GM19239 (cell line): Measurements from ENCODE around the gene RCAN1.
A peak's percentile ranks its signal among the peaks of the same experiment; 100 is the strongest.
"Not testable (repeated sequence)": the region's sequence is repeated elsewhere in the genome, so short reads cannot be mapped to it uniquely, and the experiment has no call there.

Source experiments
- DNase-seq: peaks from one replicate; pipeline ENCODE4 v3.0.0; 2011; ENCODE audit warnings: low spot score; ENCODE audit not compliant: insufficient read length
- FAIRE-seq: peaks from 2 replicates; lab custom pipeline; 2011; peaks lifted over from hg19 to GRCh38; lab: Jason Lieb, UNC

The RCAN1 gene

DNA sequence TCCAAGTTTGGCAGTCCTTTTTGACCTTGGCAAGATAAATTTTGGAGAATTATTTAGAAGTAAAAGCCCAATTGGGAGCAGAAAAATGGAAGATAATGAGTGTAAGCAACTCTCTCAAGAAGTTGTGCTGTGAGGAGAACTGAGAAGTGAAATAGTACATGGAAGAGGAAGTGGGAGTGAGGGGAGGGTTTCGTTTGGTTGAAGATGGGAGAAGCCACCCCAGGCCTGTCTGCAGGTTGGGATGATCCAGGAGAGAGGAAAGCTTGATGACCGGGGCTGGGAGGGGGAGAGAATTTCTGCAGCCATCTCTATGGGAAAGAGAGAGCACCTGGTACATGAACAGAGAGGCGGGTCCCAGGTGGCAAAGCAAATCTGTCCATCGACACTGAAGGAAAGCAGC lies 8.6 kb upstream of the RCAN1 start:
- FAIRE-seq = no peak
- DNase-seq = no peak

DNA sequence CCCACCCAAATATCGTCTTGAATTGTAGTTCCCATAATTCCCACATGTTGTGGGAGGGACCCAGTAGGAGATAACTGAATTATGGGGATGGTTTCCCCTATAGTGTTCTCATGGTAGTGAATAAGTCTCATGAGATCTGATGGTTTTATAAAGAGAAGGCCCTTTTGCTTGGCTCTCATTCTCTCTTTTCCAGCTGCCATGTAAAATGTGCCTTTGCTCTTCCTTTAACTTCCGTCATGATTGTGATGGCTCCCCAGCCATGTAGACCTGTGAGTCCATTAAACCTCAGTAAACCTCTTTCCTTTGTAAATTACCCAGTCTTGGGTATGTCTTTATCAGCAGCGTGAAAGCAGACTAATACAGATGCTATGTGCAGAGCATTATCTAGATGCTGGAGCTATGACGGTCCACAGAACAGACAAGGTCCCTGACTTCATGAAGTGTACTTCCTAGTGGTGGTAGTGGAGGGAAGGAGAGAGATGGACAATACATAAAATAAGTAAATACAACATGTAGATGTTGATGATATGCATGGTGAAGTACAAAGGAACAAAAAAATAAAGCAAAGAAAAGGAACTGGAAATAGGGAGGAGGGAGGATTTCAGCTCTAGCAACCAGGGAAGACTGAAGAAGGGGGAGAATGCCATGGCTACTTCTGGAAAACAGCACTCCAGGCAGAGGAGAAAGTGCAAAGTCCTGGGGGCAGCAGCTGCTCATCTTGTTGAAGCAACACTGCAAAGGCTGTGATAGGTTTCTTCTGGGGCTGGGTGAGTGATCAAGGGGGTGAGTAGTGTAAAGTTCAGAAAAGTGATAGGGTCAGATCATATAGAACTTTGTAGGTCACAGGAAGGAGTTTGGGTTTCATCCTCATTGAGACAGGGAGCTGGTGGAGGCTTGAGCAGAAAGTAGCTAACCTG lies 6.8 kb upstream of the RCAN1 start:
- FAIRE-seq (no peak), DNase-seq (no peak)

DNA sequence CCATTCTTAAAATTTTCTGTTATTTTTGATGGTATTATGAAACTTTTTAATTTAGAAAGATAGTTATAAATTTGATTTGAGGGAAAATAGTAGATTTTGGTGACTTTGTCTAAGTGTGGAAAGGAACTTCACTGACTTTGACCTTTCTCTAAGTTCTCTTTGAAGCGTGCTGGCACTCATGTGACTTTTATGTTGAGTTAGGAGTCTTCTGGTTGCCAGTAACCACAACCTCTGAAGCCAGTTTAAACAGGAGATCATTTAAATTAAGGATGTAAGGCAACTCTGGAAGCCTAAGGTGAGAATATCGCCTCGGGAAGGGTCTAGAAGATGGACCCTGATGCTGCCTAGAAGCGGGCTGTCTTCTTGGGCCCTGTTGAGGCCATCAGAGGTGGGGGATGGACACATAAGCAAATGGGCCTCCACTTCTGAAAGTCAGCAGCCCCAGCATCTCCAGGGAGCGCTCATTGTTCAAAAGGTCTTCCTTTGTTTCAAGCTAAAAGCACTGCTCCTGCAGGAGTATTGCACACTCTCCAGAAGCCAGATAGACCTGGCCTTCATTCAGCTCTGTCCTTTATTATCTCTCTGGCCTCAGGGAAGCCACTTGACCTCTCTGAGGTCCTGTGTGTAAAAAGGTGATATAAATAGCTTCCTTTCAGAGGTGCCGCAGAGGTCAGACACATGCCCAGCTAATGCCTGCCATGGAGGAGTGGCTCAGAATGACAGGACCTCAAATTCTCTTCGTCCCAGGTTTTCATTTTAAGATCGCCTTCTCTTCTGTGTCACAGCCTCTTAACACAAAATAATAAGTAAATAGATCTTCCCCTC lies 5.1 kb upstream of the RCAN1 start:
- FAIRE-seq (no peak), DNase-seq (no peak)

DNA sequence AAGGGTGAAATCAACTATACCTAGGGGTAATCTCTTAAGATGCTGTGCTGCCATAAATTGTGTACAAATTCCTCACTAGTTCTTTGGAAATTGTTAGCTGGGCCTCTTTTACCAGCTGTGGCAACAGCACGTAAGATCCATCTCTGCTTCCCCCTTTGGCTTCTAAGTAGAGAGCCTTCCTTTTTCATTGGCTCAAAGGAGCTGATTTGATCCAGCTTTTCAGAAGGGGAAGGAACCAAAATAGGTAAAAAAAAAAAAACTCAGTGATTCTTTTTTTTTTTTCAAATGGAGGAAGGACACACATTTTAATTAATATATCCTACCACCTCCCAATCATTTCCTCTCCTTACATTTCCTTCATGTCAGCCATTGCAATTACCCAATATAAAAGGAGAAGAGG lies 4.0 kb upstream of the RCAN1 start:
- FAIRE-seq (no peak), DNase-seq (no peak)

DNA sequence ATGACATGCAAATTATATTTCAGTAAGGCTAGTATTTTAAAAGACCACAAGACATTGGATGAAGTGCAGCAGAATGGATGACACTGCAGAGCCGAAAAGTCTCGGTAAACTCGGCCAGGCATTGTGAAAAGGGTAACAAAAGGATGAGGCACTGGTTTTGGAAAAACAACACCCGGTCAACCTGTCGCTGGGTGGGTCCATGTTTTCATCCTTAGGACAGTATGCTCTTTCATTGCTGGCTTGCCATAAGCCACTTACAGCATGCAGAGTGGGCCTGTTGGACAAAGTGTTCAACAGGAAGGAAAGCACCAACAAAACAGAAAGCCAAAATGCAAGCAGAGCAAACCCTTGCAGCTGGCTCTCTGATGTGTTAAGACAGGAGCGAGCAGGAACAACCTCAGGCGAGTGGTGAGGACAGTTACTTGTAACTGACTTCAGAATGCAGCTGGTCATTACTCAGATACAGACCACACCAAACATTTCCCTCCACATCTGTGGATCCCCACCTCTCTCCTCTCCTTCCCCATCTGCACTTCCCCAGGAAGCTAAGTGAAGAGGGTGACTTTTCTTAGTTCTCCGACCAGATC lies 2.9 kb upstream of the RCAN1 start:
- FAIRE-seq (no peak), DNase-seq (no peak)

DNA sequence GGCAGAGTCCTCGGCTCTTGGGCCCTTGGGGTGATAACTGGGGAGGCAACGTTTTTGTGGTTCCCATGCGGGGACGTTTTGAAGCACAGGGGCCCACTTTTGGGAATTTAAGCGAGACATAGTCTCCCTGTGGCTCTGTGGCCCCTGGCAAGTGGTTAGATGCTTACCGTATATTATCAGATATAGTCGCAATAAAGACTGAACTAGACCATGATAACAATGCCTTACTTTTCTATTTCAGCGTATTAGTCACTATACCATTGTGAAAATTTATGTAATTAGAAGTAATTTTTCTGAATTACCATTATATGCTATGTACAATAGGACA lies 538 bp upstream of the RCAN1 start:
- DNase-seq = no peak
- FAIRE-seq = no peak

DNA sequence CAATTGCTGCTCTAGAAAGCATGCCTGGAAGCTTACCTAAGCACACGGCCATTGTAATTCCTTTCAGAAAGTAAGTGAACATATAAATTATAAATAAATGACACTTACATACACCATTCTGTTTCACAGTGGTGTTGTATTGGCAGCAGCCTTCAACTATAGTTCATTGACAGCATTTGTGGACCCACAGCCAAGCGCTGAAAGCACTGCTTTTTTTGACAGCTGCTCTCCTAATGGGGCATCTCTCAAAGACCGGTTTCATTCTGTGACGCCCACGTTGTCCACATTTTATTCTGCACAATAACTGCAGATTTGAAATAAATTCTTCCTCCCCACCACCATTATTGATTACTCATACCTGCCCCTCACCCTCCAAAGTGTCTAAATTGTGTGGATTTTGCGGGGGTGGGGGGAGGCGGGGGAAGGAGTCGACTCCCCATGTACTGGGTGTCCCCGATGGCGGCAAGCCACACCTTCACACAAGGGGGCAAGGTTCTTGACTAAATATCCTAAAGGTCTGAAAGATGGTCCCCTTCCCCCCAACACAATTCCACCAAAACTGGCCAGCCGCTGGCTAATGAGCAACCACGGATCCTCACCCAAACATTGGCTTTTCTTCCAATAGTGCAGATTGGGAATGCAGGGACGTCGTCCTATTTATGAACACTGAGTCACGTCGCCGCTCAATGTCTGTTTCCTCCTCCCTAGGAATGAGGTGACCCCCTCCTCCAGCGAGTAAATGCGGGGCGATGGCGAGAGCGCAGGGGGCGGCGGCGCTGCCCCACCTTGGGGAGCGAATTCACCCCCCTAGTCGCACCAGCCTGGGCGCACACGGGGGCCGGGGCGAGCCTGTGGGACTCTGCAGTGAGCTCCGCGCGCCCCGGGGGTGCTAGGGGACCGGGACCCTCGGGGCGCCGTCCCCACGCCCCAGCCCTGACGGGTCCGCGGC lies 960 bp downstream of the RCAN1 start:
- FAIRE-seq (no peak), DNase-seq (no peak)

DNA sequence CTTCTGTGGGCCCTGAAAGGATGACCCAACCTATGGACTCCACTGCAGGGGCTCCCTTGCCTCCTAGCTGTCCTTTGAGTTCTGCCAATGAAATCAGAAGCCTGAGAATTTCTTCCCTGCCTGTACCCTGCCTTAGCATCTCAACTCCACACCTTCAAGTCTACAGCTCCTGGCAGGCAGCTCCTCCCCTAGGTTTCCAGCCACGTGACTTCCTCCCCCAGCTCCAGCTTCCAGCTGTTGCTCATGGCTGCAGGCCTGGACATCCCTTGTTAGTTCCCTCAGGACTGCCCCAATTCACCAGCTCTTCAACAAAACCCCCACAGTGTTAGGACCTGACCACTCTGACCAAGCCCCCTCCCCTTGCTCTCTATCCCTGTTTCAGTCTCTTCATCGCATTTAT lies 2.4 kb downstream of the RCAN1 start:
- FAIRE-seq (no peak), DNase-seq (no peak)

DNA sequence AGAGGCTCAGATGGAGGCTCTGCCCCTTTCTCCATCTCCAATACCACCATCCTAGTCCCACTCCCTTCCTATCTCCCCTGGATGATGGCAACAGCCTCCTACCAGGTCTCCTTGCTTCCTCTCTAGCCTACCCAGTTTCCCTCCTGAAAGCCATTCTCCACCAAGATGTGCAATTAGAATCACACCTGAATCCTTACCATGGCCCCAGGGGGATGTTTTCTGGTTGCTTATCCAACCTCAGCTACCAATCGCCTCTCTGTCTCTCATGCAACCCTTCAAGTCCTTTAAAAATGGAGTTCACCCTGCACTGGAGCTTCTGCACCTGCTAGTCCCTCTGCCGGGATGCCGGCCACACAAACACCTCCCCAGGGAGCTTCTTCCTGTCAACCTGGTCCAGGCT lies 2.9 kb downstream of the RCAN1 start:
- DNase-seq (no peak), FAIRE-seq (no peak)

DNA sequence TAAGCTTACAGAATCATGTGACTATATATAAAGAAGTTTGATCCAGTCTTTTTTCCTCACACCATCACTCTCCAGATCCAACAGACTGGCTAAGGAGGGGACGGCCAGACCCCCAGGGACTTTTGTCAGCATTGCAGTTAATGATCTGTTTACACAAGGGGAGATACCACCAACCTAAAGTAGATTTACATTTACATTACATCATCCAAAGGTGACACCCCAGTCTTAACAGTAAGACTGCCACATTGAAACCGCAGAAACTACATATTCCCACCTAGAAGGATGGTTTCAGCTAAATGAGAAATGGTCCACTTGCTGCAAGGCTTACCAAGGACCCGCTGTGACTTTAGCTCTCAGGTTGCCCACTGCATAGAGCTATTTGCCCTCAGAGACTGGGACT lies 3.4 kb downstream of the RCAN1 start:
- no peak for DNase-seq
- no peak for FAIRE-seq

DNA sequence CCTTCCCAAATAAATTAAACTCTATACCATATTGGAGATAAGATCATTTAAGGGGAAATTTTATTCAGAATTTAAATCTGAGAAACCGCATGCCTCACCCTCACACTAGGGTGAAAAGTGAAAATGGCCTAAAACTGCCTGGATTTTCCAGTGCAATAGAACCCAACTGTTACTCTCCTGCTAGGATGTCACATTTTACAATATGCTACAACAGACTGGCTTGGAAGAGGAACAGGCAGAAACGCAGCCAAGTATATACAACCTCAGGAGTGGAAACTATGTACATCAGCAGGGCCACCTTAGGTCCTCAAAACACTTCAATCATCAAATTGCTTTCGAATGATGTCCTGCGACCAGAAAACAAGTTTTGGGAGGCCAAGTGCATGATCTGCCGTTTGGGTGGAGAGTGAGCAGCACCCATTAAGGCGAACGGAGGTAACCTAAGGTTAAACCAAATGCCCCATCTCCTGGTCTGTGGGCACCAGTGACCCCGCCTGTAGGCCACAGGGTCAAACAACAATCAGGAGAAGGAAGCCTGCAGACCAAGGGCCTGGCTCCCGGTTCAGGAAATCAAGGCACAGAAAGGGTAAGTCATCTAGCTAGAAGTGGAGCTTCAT lies 4.9 kb downstream of the RCAN1 start:
- FAIRE-seq = no peak

DNA sequence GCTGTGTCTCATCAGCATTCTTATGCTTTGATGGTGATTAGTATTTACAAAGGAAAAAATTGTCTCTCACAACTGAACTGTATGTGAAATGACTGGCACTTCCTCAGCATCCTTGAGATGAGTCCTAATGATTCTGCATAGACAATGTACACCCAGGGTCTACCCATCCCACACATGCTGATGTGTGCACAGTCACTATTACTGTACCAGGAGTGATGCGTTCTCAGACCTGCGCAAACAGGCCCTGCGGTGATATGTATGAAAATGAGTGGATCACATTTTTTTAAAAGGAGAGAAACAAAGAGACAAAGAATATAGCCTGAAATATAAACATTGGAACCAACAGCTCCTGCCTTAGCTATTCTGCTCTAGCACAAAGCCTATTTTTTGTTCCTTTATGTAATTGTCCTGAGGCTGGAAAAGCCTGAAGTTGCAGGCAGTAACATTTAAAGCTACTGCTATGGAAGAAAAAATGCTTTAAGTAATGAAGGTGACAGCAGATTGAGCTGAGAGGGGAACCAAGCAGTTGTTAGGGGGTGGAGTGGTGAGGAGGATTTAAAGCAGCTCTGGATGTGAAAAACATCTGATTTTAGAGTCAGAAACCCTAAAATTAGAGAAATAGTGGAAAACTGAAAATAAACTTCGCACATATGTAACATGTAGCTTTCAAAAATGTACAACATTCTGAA lies 5.5 kb downstream of the RCAN1 start:
- no peak for FAIRE-seq
- DNase-seq = no peak

More for the DNA sequence above, 4.9 kb downstream of the RCAN1 start:
- DNase-seq = no peak

DNA sequence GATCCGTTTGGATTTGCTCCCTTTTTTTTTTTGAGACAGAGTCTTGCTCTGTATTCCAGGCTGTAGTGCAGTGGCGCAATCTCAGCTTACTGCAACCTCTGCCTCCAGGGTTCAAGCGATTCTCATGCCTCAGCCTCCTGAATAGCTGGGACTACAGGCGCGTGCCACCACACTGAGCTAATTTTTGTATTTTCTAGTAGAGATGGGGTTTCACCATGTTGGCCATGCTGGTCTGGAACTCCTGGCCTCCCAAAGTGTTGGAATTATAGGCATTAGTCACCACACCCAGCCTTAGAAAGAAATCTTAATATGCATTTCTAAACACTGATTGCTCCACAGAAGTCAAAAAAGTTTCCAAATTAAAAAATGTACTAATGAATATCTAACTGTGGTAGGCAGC lies 7.5 kb downstream of the RCAN1 start:
- DNase-seq, FAIRE-seq: not testable (repeated sequence)

DNA sequence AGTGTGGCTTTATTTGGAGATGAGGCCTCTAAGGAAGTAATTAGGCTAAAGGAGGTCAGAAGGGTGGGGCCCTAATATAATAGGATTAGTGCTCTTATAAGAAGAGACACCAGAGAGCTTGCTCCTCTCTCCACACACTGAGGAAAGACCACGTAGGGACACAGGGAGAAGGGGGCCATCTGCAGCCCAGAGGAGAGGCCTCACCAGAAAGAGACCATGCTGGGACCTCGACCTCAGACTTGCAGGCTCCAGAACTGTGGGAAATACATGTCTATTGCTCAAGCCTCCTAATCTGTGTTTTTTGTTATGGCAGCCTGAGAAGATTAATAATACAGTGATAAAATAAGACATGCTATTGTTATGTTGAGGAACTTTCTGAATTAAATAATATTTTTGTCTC lies 8.3 kb downstream of the RCAN1 start:
- no peak for DNase-seq
- FAIRE-seq = no peak

DNA sequence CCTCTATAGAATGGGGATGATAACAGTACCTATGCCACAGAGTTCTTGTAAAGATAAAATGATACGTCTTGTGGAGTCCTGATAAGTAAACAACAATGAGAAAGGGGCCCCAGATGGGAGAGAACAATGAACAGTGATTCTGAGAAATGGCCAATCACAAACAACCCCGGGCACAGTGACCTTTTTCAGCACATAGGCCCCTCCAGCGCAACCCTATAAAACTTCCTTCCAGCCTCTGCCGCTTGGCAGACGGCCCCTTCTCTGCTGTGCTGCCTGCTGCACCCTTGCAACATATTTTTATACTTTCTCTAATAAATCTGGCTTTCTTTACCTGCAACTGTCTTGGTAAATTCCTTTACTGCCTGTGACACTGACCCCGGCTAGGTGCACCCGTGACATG lies 8.9 kb downstream of the RCAN1 start:
- FAIRE-seq (no peak), DNase-seq (no peak)

DNA sequence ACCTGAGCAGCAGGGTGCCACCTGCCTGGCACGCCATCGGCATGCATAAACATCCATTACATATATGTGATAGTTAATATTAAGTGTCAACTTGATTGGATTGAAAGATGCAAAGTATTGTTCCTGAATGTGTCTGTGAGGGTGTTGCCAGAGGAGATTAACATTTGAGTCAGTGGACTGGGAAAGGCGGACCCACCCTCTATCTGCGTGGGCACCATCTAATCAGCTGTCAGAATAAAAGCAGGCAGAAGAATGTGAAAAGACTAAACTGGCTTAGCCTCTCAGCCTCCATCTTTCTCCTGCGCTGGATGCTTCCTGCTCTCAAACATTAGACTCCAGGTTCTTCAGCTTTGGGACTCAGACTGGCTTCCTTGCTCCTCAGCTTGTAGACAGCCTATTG lies 10.0 kb downstream of the RCAN1 start:
- FAIRE-seq, DNase-seq: not testable (repeated sequence)

DNA sequence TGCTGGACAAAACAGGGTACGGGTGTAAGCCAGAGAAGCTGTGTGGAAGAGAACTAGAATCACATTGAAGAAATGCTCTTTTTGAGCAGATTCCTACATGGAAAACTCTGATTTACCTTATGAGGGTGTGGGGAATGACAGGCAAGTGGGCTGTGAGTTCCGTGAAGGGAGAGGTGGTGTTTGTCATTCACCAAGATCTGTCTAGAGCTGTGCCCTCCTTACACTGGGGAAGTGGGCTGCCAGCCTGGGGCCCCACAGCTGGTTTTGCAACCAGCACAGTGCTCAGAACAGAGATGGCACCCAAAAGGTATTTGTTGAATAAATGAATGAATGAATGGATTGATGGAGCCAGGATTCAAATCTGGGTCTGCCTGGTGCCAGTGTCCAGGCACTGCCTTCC lies 10.4 kb downstream of the RCAN1 start:
- DNase-seq (no peak), FAIRE-seq (no peak)

DNA sequence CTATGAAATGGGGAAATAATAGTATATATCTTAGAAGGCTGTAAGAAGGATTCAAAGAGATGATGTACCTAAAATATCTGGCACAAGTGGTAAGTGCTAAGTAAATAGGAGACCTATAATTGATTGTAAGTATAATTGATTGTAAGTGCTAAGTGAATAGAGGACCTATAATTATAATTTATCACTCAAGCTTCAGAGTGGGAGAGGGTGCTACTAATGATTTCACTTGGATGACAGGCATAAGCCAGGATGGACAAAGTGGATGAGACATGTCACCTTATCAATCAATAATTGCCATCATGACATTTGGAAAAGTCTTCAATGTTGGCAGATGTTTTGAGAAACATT lies 11.2 kb downstream of the RCAN1 start:
- FAIRE-seq (no peak), DNase-seq (no peak)

DNA sequence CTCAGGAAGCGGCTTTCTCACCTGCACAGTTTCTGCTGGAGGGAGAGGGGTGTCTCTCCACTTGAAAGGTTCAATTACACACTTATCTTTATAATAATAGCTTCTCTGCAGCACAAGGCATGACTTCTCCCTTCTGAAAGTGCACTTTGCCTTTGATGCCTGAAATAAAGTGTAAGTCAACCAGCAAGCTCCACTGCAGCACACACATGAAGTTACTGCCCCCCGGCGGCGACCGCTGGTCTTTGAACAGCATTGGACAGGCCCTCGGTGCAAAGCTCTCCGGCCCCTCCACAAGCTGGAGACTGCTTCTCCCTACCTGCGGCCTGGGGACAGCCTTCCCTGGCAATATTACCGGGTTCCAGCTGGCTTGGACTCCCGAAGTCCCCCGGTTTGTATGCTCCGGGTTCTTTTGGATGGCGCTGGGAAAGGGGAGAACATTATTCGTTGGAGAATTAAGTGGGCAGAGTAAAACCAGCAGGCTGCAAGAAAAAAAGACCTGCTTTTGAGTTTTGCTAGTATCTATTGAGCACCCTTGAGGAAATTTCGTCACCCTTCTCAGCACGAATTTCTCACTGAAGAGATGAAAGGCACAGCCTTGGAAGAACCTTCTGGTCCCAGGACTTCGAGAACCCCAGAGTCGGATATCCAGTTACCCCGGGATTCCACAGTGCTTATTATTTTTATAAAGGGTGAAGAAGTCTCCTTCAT lies 11.8 kb downstream of the RCAN1 start:
- DNase-seq (peak; percentile 48), FAIRE-seq (peak; percentile 51)
